CD4-positive, alpha-beta T cell treated with Interferon alpha-2 for 1 hour (primary cell): ENCODE results near the gene TFAP2E.
A peak's percentile ranks its signal among the peaks of the same experiment; 100 is the strongest.
"Not testable (repeated sequence)": the region's sequence is repeated elsewhere in the genome, so short reads cannot be mapped to it uniquely, and the experiment has no call there.

ENCODE experiments used
- DNase-seq, 2 donors: peaks; one replicate each; pipeline ENCODE4 v3.0.0-alpha.2; 2020 to 2022

The TFAP2E gene

GRCh38 chr1:35574655-35575415 lies 1.7 kb downstream of the TFAP2E start:
- no peak for DNase-seq

GRCh38 chr1:35575416-35575958 lies 2.4 kb downstream of the TFAP2E start:
- no peak for DNase-seq

GRCh38 chr1:35576061-35576765 lies 3.1 kb downstream of the TFAP2E start:
- DNase-seq, result no peak

GRCh38 chr1:35576766-35577070 lies 3.6 kb downstream of the TFAP2E start:
- DNase-seq, result not testable (repeated sequence)

- DNase-seq, result peak; percentile 52 to 70
Observed at GRCh38 chr1:35577071-35577998, 4.2 kb downstream of the TFAP2E start.

- DNase-seq, result no peak
Observed at GRCh38 chr1:35580949-35581388, 7.9 kb downstream of the TFAP2E start.

- not testable (repeated sequence) for DNase-seq
Observed at GRCh38 chr1:35581621-35582020, 8.5 kb downstream of the TFAP2E start.

- no peak for DNase-seq
Observed at GRCh38 chr1:35585281-35585680, 12.2 kb downstream of the TFAP2E start.

- DNase-seq, result not testable (repeated sequence)
Observed at GRCh38 chr1:35585805-35586204, 12.7 kb downstream of the TFAP2E start.

- DNase-seq, result no peak
Observed at GRCh38 chr1:35586808-35587207, 13.7 kb downstream of the TFAP2E start.

GRCh38 chr1:35587736-35588135 lies 14.6 kb downstream of the TFAP2E start:
- DNase-seq, result no peak

- no peak for DNase-seq
Observed at GRCh38 chr1:35588197-35588910, 15.2 kb downstream of the TFAP2E start.

GRCh38 chr1:35589516-35590427 lies 16.7 kb downstream of the TFAP2E start:
- no peak for DNase-seq

- no peak for DNase-seq
Observed at GRCh38 chr1:35590476-35591040, 17.4 kb downstream of the TFAP2E start.

- DNase-seq, result no peak
Observed at GRCh38 chr1:35591211-35591610, 18.1 kb downstream of the TFAP2E start.

- no peak for DNase-seq
Observed at GRCh38 chr1:35592991-35593769, 20.1 kb downstream of the TFAP2E start.

- no peak for DNase-seq
Observed at GRCh38 chr1:35594005-35594760, 21.1 kb downstream of the TFAP2E start.

- DNase-seq, result no peak
Observed at GRCh38 chr1:35595684-35596083, 22.6 kb downstream of the TFAP2E start.

GRCh38 chr1:35597870-35598269 lies 24.8 kb downstream of the TFAP2E start:
- no peak for DNase-seq
